HG02623 (cell line): ENCODE data around the gene SNX21.

Source experiments
- ATAC-seq: cut with Tn5 transposase; IDR thresholded peaks from one replicate; pipeline ENCODE4 v1.9.1; 2021; ENCODE audit warnings: moderate library complexity; ENCODE audit not compliant: unreplicated experiment

The SNX21 gene

DNA sequence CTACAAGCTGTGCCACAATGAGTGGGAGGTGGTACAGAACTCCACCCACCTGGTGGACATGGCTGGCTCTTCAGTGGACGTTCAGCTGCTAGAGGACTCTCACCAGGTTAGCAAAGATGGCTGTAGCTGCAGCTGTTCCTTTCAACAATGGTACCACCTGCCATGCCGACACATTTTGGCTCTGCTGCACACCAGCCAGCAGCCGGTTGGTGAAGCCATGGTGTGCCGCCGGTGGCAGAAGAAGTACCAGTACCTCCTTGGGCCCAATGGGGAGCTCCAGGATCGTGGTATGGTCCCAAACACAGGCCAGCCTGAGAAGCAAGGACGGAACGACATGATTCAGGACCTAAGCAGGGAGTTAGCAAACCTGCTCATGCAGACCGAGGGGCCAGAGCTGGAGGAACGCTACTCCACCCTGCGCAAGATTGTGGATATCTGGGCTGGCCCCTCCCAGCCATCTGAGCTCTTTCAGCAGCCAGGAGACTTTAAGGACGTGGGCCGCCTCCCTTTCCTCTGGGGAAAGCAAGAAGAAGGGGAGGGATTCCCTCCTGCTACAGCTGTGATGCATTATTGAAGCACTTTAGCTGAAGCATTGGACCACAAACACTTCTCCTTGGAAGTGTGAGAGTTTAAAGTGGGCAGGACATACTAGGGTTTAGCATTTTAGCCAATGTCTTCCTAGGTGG lies 44.6 kb downstream of the SNX21 start:
- no peak for ATAC-seq

DNA sequence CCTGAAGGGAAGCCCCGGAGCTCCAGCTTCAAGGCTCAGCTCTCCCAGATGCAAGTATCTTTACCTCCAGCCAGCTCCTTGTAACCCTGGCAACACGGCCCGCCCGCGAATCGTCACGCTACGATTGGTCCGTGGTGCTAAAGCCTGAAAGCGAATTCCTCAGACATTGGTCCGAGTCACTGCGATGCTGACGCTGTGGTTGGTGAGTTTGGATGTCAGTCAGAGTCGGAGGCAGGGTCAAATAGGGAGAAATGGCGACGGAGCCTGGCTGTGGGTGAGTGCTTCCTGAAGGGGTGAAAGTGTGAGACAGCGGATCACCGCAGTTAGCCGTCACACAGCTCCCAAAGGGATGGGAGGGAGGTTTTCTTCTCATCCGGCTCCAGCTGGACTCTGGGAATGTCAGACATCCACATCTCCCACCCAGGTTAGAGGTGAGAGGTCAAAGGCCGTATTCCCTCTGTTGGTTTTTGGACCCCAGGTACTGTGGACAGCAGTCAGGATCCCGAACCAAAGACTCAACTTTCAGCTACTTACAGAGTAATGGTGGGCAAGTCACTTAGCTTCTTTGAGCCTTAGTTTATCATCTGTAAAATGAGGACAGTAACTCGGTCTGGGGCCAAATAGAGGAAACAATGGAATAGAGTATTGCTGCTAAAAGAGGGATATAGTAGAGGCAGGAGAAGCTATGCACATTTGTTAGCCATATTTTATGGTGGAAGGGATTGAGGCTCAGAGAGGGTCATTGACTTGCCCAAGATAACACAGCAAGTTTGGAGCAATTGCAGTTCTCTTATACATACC lies 47.6 kb downstream of the SNX21 start, which contains the start of gene ZSWIM1:
TSS of gene ZSWIM1 (plus strand) at position 240 of the 801 bp plus-strand sequence. CDS start 1,366 bp downstream, outside the sequence.
- peak; percentile 98 for ATAC-seq

DNA sequence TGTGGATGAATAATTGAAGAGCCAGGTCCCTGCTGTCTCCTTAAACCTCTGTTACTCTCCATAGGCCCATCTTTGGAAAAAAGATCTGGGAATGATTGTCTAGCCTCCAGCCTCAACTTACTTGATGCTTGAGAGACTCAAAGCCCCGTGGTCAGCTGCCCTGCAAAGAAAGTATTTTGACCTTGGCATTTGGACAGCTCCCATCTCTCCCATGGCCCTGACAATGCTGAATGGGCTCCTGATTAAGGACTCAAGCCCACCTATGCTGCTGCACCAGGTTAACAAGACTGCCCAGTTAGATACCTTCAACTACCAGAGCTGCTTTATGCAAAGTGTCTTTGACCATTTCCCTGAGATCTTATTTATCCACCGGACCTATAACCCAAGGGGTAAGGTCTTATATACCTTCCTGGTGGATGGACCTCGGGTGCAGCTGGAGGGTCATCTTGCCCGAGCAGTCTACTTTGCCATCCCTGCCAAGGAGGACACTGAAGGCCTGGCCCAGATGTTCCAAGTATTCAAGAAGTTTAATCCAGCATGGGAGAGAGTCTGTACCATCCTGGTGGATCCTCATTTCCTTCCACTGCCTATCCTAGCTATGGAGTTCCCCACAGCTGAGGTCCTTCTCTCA lies 49.0 kb downstream of the SNX21 start:
- no peak for ATAC-seq

DNA sequence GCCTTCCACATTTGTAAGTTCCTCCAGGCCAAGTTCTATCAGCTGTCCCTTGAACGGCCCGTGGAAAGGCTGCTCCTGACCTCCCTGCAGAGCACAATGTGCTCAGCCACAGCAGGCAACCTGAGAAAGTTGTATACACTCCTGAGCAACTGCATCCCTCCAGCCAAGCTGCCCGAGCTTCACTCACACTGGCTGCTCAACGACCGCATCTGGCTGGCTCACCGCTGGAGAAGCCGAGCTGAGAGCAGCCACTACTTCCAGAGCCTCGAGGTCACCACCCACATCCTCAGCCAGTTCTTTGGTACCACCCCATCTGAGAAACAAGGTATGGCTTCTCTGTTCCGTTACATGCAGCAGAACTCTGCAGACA lies 49.5 kb downstream of the SNX21 start:
- ATAC-seq, result no peak

DNA sequence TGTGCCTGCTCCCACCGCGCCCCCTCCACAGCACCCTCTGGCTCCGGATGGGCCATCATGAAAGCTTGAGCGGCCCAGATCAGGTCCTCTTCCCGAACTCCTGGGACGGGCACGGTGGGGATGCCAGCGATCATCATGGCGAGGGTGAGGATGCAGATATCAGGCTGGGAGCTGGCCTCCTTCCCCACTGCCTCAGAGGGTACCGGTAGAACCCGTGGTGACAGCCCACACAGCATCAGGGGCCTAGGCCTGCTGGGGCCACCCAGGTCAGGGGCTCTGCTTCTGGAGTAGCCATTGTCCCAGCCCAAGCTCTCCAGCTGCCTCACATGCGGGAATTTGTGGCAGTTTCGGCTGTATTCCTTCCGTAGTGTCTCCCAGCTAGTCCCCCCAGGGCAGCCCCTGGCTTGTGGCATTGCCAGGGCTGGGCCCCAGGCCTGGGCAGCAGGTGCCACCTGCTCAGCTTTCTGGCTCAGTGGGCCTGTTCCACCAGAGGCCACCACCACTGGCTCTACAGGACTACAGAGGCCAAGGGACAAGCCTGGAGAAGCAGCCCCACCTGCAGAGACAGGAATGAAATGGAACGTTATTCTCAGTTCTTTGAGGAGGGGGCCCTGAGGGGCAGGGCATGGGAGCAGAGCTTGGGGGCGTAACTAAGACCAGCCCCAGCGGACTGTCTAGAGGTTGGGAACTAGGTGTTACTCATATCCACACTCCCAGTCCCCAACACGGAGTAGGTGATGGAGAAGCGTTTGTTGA lies 53.2 kb downstream of the SNX21 start:
- no peak for ATAC-seq

DNA sequence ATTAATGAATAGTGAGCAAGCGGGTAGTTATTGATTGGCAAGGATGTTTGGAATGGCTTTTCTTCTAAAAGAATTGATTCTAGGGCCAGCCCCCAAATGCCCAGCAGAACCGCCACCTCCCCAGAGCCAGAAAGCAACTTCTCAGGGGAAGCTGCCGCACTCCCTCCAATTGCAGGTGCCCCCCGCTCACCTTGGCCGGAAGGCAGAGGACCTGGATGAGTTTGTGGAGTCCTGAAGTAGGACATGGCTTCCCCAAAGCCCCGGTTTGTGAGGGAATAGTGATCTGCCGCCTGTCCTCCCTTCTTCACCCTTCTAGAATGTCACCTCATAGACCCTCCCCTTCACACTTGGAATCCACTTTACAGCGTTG lies 53.7 kb downstream of the SNX21 start, which contains the start of gene SPATA25:
TSS of gene SPATA25 (minus strand) at position 277 of the 370 bp plus-strand sequence. CDS start at position 245, 32 bp downstream.
- no peak for ATAC-seq

DNA sequence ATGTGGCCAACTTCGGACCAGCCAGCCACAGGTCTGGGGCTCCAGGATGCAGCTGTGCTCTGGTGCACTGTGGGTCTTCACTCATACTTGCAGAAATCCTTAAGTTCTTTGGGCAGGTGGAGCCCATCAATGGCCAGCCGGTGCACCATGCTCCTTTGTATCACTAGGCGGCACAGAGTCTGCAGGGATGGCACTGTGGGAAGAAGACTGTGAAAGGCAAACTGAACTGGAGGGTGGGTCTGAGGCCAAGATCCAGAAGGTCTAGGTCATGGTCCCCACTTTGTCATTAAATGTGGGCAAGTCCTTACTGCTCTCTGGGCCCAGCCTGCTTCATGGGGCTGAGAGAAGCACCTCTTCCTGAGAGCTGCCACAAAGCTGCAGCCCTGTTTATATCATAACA lies 55.1 kb downstream of the SNX21 start:
- no peak for ATAC-seq

DNA sequence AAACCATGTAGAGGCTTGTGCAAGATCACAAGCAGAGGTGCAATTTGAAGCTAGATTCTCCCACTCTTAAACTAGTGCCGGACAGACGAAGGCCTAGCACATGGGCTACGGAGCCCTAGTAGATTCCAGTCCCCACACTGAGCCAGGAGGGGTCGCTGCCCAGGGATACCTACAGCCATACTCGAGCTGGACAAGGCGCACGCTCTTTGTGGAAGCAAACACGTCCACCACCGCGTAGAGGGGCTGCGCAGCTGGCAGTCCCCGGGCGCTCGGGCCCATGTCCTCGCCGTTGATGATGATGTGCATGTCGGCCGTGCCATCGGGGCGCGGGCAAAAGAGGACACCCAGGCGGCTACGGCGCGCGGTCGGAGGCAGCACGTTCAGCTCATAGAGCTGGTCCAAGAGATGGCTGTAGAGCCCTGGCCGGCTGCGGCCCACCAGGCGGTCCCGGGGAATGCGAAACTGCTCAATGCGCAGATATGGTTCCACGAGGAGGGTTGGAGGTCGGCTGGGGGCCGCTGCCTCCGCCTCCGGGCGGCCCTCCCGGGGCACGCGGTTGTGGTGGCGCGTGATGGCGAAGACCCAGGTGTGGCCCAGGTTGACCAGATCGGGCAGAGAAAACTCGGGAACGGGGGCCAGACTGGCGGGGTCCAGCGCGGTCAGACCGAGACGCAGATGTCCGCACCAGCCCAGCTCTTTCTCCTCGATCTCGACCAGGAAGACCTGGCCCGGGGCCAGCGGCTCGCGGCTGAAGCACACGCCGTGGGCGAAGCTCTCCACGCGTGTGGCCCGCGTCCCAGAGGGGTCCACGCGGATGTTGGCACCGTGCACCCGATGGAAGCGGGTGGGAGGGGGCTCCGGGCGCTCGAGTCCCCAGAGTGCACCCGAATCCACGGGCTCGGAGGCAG lies 56.7 kb downstream of the SNX21 start:
- no peak for ATAC-seq

DNA sequence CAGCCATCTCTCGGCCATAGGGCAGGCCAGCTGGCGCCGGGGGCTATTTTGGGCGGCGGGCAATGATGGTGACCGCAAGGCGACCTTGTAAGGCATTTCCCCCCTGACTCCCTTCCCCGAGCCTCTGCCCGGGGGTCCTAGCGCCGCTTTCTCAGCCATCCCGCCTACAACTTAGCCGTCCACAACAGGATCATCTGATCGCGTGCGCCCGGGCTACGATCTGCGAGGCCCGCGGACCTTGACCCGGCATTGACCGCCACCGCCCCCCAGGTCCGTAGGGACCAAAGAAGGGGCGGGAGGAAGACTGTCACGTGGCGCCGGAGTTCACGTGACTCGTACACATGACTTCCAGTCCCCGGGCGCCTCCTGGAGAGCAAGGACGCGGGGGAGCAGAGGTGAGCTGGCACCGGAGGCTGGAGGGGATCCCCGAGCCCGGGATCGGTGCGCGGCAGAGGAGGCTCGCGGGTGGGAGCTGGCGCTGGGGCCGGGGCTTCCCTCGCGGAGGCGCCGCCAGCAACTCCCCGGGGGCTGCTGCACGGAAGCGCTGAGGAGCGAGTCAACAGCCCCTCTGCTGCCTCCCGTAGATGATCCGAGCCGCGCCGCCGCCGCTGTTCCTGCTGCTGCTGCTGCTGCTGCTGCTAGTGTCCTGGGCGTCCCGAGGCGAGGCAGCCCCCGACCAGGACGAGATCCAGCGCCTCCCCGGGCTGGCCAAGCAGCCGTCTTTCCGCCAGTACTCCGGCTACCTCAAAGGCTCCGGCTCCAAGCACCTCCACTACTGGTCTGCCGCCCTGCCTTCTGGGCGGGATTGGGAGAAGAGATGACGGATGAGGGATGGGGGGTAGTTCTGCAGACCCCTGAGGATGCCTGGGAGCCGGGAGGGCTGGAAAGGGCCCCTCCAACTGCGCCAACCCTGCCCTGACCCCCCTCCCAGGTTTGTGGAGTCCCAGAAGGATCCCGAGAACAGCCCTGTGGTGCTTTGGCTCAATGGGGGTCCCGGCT lies 57.7 kb downstream of the SNX21 start, which contains the start of the genes CTSA and NEURL2:
TSS of gene CTSA (plus strand) at position 351 of the 999 bp plus-strand sequence. CDS start at position 585, 234 bp downstream.
TSS of gene NEURL2 (minus strand) at position 224 of the 999 bp plus-strand sequence. CDS start at position 7, 217 bp downstream.
- peak; percentile 81 for ATAC-seq

DNA sequence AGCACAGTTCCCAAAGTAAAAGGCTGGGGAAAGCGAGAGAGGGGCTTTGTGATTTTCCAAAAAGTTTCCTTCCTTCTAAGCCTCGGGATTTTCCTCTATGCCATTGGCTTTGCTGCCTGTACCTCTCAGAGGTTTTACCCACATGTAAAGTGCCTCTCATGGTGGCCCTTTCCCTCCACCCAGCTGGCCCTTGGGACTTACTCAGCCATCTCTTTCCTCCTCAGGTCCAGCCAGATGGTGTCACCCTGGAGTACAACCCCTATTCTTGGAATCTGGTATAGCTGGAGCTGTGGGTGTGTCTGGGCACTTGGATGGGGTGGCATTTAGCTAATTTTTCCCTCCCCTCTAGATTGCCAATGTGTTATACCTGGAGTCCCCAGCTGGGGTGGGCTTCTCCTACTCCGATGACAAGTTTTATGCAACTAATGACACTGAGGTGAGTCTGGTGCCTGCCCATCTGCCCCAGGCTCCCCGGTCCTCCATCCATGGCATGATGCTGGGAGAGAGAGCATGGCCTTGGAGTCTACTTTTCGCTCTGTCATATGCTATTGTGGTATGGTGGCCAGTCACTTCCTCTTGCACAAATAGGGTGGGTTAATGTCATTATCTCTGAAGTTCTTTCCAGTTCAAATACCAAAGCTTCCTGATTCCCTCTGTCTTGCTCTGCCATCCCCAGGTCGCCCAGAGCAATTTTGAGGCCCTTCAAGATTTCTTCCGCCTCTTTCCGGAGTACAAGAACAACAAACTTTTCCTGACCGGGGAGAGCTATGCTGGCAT lies 58.6 kb downstream of the SNX21 start:
- no peak for ATAC-seq
